COR-L47 (cell line): ENCODE data around the gene MACROD2.
A peak's percentile ranks its signal among the peaks of the same experiment; 100 is the strongest.

Source experiments
- DNase-seq: peaks from one replicate; lab custom pipeline; 2025; lab: John Stamatoyannopoulos, UW

The MACROD2 gene

DNA sequence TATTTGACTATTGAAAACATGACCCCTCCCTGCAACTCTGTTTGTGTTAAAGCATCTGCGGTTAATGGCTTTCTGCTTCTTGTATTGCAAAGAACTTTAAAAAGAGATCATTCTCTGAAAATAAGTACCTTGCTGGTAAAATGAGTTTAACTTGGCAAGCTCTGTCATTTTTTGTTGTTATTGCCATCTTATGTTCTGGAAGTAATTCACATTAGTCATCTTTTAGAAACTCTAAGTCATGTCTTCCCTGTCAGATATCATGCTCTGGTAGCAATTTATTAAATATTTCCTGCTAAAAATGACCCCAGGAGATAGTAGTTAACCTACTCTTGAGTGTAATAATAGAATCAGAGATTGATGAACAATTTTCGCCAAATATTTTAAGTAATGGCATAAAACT is 1687.4 kb downstream of the MACROD2 start:
- no peak for DNase-seq

GRCh38 chr20:15692570-15692969 is 1697.3 kb downstream of the MACROD2 start:
- no peak for DNase-seq

DNA sequence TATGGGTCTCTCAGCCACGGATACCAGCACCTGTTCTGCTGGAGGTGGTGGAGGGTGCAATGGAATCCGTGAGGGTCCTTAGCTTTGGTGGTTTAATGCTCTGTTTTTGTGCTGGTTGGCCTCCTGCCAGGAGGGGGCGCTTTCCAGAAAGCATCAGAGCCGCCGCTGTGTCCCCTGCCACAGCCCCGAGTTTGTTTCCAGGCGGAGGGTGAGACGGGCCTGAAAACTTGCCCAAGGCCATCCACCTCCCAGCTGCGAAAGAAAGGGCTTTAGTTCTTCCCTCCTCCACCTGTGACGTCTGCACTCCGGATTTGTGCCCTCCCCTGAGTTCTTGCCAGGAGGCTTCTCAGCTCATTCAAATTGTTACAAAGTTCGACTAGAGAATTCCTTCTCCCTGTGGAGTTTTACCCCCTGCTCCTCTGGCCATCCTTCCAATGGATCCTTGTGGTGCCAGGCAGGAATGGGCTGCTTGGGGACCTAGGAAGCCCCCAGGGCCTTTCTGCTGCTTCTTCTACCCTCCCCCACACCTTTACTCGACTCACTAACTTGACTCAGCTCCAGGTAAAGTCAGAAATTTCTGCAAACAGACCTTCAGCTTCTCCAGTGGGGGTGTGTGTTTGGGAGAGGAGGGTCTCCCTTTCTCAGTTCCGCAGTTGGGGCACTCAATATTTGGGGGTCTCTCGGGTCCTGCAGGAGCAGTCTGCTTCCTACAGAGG is 1704.3 kb downstream of the MACROD2 start:
- no peak for DNase-seq

GRCh38 chr20:15700147-15700765 is 1704.9 kb downstream of the MACROD2 start:
- DNase-seq, result no peak

DNA sequence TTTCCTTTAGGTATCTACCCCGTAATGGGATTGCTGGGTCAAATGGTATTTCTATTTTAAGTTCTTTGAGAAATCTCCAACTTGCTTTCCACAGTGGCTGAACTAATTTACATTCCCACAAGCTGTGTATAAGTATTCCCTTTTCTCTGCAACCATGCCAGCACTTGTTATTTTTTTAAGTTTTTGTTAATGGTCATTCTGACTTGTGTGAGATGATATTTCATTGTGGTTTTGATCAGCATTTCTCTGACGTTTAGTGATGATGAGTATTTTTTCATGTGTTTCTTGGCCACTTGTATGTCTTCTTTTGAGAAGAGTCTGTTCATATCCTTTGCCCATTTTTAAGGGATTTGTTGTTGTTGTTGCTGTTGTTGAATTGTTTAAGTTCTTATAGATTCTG is 1706.8 kb downstream of the MACROD2 start:
- DNase-seq, result no peak

GRCh38 chr20:15703171-15703911 is 1708.0 kb downstream of the MACROD2 start:
- no peak for DNase-seq

DNA sequence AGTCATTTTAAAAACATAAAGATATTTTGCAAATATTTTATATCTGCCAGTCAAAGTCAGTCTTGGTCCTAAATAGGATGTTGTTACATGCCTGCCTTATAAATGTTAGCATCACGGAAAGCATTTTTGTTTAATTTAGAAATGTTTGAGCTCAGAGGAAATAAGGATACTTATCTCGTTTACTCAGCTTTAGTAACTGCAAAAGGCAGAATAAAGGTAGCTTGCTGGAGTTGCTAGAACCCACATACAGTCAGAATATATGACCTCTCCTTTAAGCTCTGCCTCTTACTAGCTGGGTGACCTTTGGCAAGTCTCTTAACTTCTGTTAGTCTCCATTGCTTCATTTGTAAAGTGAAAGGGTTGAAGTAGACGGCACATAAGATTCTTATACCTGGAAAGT is 1710.7 kb downstream of the MACROD2 start:
- no peak for DNase-seq

GRCh38 chr20:15706719-15707118 is 1711.4 kb downstream of the MACROD2 start:
- no peak for DNase-seq

DNA sequence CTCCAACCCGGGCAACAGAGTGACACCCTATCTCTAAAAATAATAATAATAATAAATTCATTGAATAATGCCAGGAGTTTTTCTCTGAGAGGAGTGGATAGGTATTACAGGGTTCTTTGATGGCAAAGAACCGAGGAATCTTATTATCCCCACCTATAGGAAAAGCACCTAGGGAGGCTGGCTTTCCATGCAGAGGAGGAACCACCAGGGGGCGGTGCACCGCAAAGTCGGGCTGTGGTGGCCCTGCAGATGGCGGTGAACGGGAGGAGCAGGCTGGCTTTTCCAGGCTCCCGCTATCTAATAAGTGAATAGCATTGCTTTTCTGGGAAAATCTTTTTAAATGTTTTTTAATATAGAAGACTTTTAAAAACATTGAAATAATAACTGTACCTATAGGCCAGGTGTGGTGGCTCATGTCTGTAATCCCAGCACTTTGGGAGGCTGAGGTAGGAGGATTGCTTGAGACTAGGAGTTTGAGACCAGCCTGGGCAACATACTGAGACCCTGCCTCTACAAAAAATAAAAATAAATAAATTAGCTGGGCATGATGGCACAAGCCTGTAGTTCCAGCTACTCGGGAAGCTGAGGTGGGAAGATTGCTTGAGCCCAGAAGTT is 1713.8 kb downstream of the MACROD2 start:
- DNase-seq, result peak; percentile 13

- no peak for DNase-seq
These were observed 1715.3 kb downstream of the MACROD2 start for GRCh38 chr20:15710636-15711035.

GRCh38 chr20:15711177-15711576 is 1715.9 kb downstream of the MACROD2 start:
- DNase-seq, result no peak

DNA sequence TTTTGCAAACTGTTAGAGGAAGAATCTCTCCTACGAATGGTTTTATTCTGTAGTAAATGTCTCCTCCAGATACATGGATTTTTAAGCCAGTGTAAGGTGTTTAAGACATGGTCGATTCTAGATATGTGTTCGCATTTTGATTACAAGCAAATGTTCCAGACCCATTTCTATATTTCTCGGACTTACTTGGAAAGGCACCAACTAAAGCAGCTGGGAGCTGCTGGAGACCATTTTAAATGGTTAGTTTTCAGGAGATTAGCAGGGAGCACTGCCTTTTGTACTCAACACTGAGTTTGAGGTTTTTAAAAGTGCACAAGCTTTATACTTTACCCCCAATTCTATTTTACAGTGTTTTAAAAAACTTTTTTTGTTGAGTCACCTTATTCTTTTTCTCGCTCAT is 1720.9 kb downstream of the MACROD2 start:
- DNase-seq, result no peak

DNA sequence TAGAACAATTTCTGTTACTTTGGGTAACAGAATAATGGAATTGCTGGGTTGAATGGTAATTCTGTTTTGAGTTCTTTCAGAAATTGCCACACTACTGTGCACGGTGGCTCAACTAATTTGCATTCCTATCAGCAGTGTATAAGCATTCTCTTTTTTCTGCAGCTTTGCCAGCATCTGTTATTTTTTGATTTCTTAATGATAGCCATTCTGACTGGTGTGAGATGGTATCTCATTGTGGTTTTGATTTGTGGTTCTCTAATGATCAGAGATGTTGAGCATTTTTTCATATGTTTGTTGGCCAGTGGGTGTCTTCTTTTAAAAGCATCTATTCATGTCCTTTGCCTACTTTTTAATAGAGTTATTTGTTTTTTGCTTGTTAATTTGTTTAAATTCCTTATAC is 1731.1 kb downstream of the MACROD2 start:
- no peak for DNase-seq

DNA sequence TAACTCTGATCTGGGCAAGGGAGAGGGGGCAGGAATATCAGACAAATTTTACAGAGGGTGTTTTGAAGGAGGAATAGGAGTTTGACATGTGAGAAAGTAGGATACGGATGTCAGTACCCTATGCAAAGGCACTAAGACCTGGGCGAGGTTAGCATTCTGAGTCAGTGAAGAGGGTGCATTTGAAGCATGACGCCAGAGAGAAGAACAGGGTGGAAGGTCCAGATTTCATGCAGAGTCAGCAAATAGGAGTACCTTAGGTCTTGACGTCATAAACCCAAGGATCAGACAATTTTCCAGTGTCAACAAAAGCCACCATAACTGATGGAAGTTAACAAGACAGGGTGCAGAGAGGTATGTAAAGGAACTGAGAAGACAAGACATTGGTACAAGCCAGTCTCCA is 1738.7 kb downstream of the MACROD2 start:
- DNase-seq, result no peak

- DNase-seq, result no peak
These were observed 1743.7 kb downstream of the MACROD2 start for GRCh38 chr20:15739035-15739434.

DNA sequence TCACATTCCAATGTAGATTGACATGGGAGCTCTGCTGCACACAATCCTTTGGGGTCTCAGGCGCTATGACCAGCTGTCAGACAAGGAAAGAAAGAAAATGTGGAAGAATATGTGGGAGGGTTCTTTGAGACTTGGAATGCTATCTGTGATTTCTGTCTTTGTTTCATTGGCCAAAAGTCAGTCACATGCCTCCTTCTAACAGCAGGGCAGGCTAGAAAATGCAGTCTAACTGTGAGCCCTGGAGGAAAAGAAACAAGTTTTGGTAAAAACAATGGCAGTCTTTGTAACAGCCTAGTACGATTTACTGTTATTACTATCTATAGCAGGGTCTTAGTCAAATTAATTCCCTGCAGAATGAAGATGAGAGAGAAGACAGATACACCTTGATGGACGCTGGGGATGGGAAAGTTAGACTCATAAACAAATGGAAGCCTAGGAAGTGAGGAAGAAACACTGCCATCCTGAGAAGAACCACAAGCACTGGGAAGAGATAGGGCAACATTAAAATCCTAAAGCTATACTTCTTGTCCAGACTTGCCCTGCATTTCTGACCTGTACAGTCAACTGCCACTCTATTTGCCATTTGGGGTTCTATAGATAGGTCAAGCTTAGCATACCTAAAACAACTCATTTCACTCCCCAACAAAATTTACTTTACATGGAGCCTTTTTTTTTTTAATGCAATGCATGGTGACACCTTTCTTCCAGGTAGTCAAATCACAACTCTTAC is 1744.9 kb downstream of the MACROD2 start:
- no peak for DNase-seq

DNA sequence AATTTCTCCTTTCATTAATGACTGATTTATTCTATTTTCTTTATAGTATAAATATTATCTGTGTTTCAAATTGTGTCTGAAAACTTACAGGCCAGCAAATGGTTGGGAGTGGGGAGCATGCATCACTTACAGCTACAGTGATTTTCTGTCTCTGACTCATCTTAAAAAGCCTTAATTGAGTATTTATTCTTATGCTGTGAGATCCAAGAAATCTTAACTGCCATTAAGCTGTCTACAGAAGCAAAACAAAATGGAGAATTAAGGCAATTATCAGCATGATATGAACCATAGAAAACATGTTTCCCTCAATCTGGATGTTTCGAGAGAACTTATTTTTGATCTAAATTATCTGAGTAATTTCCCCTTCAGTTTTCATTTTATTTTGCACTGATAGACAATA is 1746.8 kb downstream of the MACROD2 start:
- DNase-seq, result no peak

DNA sequence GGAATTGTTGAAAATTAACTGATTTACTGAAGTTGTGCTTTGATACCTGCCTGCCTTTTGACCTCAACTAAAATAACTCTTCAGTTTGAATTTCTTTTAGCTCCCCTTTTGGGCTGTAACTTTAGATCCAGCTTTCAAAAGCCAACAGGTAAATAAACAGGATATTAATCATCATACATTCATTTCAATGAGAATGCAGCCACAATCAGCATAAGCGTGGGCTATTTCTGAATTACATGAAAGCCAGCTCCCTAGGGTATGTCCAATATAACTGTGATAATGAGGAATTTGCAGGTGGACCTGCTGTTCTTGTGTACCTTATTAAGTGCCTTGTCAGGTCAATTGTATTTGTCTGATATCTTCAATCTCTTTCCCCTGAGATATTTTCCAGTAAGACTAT is 1747.3 kb downstream of the MACROD2 start:
- DNase-seq, result no peak

- DNase-seq, result no peak
These were observed 1760.9 kb downstream of the MACROD2 start for GRCh38 chr20:15756002-15756753.

DNA sequence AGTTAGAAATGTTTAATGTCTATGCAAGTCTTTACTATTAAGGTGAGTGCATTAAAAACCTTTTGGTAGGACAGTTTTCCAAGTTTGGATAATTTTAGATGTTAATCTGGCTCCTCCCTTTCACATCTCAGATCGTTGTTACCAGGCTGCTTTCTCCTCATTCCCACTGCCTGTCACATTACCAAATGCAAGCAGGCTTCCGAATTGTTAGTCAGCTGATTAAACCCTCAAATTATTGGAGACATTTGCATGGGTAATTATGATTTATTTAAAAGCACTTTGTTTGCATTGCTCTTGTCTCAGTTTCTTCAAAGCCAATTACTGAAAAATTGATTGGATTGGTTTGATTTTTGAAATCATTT is 1761.4 kb downstream of the MACROD2 start:
- DNase-seq, result no peak

DNA sequence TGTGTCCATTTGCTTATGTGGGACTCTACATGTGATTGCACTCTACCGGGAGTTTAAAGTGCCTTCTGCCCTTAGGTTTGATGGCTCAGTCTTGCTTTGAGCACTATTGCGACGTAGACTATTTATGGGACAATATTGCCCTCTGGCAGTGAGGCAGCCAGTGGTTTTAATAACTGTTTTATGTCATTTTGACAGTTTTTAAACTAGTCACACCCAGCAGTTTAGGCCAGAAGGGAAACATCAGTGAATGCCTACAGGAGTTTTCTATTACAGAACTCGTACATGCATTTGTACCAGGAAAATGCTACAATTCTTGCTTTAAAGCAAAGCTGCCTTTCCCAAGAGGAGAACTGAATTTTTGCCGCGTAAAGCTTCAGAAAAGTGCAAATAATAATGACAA is 1764.3 kb downstream of the MACROD2 start:
- no peak for DNase-seq
